A549 treated with dexamethasone at 1 μM for 4 hours (cell line): ENCODE data around the gene ANXA5. TPM values are rescaled to one million over a fixed set of nuclear protein-coding genes. Genes with fewer than 3 reads are reported as not detected.

ENCODE experiments used
- total RNA-seq: library from RNA; stranded (reverse); fragments of 200-300 nt; extraction: Qiagen RNA extraction; gene quantifications from 5 replicates; pipeline ENCODE4 v1.2.3, GENCODE V29; 2022

Gene ANXA5
- 504 to 591 TPM (median 541 TPM) in 5 replicates for total RNA-seq

DNA sequence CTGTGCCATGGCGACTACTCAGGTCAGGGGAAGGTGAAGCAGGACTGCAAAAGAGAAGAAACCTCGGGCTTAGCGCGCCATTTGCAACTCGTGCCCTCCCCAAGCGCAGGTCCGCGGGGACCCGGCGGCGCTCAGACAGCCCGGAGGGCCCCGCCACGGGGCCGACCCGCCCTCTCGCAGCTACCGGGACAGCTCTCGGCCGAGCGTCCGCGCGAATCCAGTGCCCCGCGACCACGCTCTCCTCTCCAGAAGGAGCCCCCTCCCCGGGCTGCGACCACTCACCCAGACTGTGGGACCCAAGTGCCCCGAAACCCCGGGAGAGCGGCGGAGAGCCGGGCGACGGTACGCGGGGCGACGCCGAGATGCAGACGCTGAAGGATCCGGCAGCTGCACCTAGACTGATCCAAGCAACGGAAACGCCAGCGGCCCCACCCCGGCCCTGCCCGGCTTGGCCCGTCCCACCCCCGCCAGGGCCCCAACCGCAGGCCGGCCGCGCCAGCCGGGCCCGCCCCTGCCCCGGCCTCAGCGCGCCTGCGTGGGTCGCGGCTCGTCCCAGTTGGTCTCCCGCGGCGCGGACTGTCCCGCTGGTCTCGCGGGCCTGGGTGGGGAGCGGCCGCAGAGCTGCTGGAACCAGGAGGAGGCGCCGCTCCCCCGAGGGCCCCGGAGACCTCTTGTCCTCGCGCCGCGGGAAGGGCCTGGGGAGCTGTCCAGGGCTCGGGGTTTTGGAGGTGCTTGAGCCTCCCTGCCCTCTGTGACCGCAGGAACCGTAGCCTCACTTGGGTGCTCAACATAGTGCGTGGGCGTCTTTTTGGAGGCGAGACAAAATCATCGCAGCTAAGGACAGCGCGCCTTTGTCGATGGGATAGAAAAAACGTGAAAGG lies at the start of gene ANXA5:
Gene ANXA5 (minus strand): TSS at position 400 of the 881 bp plus-strand sequence. CDS start 391 bp downstream, at position 9.

Other genes with a start within 250 kb of the ANXA5 start
- gene SMIM43, start 68.2 kb upstream of the ANXA5 start, total RNA-seq, result 0.05 to 0.33 TPM (median 0.17 TPM) in 5 replicates
- gene EXOSC9, start 104.3 kb upstream of the ANXA5 start, total RNA-seq, result 25.0 to 32.6 TPM (median 26.9 TPM) in 5 replicates
- gene CCNA2, start 126.9 kb upstream of the ANXA5 start, total RNA-seq, result 41.0 to 47.0 TPM (median 41.2 TPM) in 5 replicates
- 11.2 to 15.4 TPM (median 13.6 TPM) in 5 replicates for gene BBS7, start 173.5 kb upstream of the ANXA5 start, total RNA-seq